GM12872 (cell line): Measurements from ENCODE around the gene SULT6B1.

ENCODE experiments used
- CTCF ChIP-seq: IDR thresholded peaks from 3 replicates; pipeline ENCODE4 v1.5.1; 2011; ENCODE audit warnings: low read depth, mild to moderate bottlenecking, low read length, moderate library complexity; ENCODE audit not compliant: insufficient read depth

Gene SULT6B1

GRCh38 chr2:37168217-37168981 is 20.1 kb downstream of the SULT6B1 start:
- TF ChIP-seq CTCF, result peak; percentile 74

GRCh38 chr2:37167636-37168180 is 20.8 kb downstream of the SULT6B1 start:
- TF ChIP-seq CTCF, result no peak

GRCh38 chr2:37164757-37165156 is 23.7 kb downstream of the SULT6B1 start:
- no peak for TF ChIP-seq CTCF

- no peak for TF ChIP-seq CTCF
These were observed 31.4 kb downstream of the SULT6B1 start, which contains the start of gene EIF2AK2 for GRCh38 chr2:37156857-37157714. Gene EIF2AK2 (minus strand): TSS chr2:37156980. CDS start chr2:37147806, 9,174 bp downstream.

- TF ChIP-seq CTCF, result no peak
These were observed 32.2 kb downstream of the SULT6B1 start for GRCh38 chr2:37156071-37156856.

- no peak for TF ChIP-seq CTCF
These were observed 33.7 kb downstream of the SULT6B1 start for GRCh38 chr2:37154785-37155184.
